K562 (cell line): ENCODE measurements around the gene ZFAND3. TPM values are rescaled to one million over a fixed set of nuclear protein-coding genes. Genes with fewer than 3 reads are reported as not detected.

ENCODE experiments used
- ADNP ChIP-seq: fragments of 200-800 bp; sonication (Bioruptor generic); IDR thresholded peaks from 2 replicates; pipeline ENCODE4 v1.6.1; 2016; ENCODE audit warnings: missing genetic modification characterization, missing compliant biosample characterization
- COPS2 ChIP-seq: fragments of 450-650 bp; conservative IDR thresholded peaks from 2 replicates; pipeline ENCODE4 v1.6.1; 2016; ENCODE audit warnings: mild to moderate bottlenecking, moderate library complexity
- GTF2A2 ChIP-seq: IDR thresholded peaks from 2 replicates; pipeline ENCODE4 v1.6.1; 2016; ENCODE audit warnings: mild to moderate bottlenecking, missing genetic modification characterization, missing compliant biosample characterization
- JUNB ChIP-seq: fragments of 450-650 bp; formaldehyde crosslinking; conservative IDR thresholded peaks from 2 replicates; pipeline ENCODE4 v1.4.0; 2020; ENCODE audit warnings: mild to moderate bottlenecking
- KDM5B ChIP-seq: fragments of 200-600 bp; sonication (generic); IDR thresholded peaks from 2 replicates; pipeline ENCODE4 v1.6.1; 2012; ENCODE audit warnings: low read depth, mild to moderate bottlenecking, moderate library complexity, low read length, control low read depth, inconsistent platforms; ENCODE audit not compliant: insufficient replicate concordance
- KLF6 ChIP-seq: fragments of 250-450 bp; sonication (Bioruptor Pico); IDR thresholded peaks from 2 replicates; pipeline ENCODE4 v1.4.0; 2020; ENCODE audit warnings: mild to moderate bottlenecking, moderate library complexity, borderline replicate concordance
- MEF2D ChIP-seq: conservative IDR thresholded peaks from 2 replicates; pipeline ENCODE4 v1.6.1; 2016; ENCODE audit warnings: low read depth, missing genetic modification characterization, missing compliant biosample characterization
- PPARD ChIP-seq: fragments of 250-450 bp; sonication (Bioruptor Pico); IDR thresholded peaks from 2 replicates; pipeline ENCODE4 v1.8.0; 2022; ENCODE audit warnings: inconsistent platforms, mild to moderate bottlenecking, moderate library complexity
- SREBF2 ChIP-seq: sonication (generic); formaldehyde crosslinking; IDR thresholded peaks from 2 replicates; pipeline ENCODE4 v1.4.0; 2020; ENCODE audit warnings: mild to moderate bottlenecking, missing genetic modification reagents
- TGIF2 ChIP-seq: sonication (generic); formaldehyde crosslinking; IDR thresholded peaks from 2 replicates; pipeline ENCODE4 v1.8.1; 2022; ENCODE audit warnings: mild to moderate bottlenecking, missing genetic modification reagents, moderate library complexity
- U2AF1 ChIP-seq: fragments of 200-400 bp; formaldehyde crosslinking; optimal IDR thresholded peaks from 2 replicates; pipeline ENCODE3; 2017; ENCODE audit warnings: mild to moderate bottlenecking, low read depth, low read length, moderate library complexity
- ZNF217 ChIP-seq: sonication (generic); formaldehyde crosslinking; IDR thresholded peaks from 2 replicates; pipeline ENCODE4 v1.8.0; 2022; ENCODE audit warnings: mild to moderate bottlenecking, missing genetic modification reagents
- ZNF408 ChIP-seq: fragments of 250-450 bp; sonication (Bioruptor Pico); IDR thresholded peaks from 2 replicates; pipeline ENCODE4 v1.4.0; 2020; ENCODE audit warnings: low read depth, mild to moderate bottlenecking, moderate library complexity
- ZNF583 ChIP-seq: fragments of 250-450 bp; sonication (Bioruptor Pico); IDR thresholded peaks from 2 replicates; pipeline ENCODE4 v1.4.0; 2020
- polyA plus RNA-seq, 8 experiments: library from polyadenylated mRNA; depleted of rRNA in 4 of 8; stranded (reverse) in 5 of 8; unstranded in 3 of 8; fragments of >200 nt; fragmentation: Nextera tagmentation in 2 of 8; fragmentation: Illumina TruSeq in 1 of 8; extraction: Ambion mirVana in 2 of 8; extraction: Trizol in 1 of 8; gene quantifications; 2 replicates each; pipeline versions ENCODE4 v1.2.1 to v1.2.3, GENCODE V29; 2011 to 2014; ENCODE audit warnings: inconsistent platforms in 1 of 8, missing spikeins in 1 of 8
- total RNA-seq, 7 experiments: library from RNA; depleted of rRNA in 6 of 7; stranded (reverse); fragments of >200 nt in 6 of 7; fragmentation: Illumina TruSeq in 2 of 7; extraction: Trizol in 2 of 7; gene quantifications; 2 replicates each; pipeline versions ENCODE4 v1.2.1 to v1.2.3, GENCODE V29; 2011 to 2021; ENCODE audit warnings: low replicate concordance in 1 of 7
- TF ChIP-seq, protein P1 (sequence below): sonication (generic); formaldehyde crosslinking; IDR thresholded peaks from 2 replicates; pipeline ENCODE4 v1.8.1; 2022; ENCODE audit warnings: missing genetic modification reagents
- TF ChIP-seq, protein P2 (sequence below): sonication (generic); formaldehyde crosslinking; IDR thresholded peaks from 2 replicates; pipeline ENCODE4 v1.8.1; 2023; ENCODE audit warnings: mild to moderate bottlenecking, missing genetic modification reagents
- TF ChIP-seq, protein P3 (sequence below): sonication (generic); formaldehyde crosslinking; IDR thresholded peaks from 2 replicates; pipeline ENCODE4 v1.8.1; 2023; ENCODE audit warnings: mild to moderate bottlenecking, missing genetic modification reagents
- TF ChIP-seq, protein P4 (sequence below): fragments of 450-650 bp; IDR thresholded peaks from one replicate; pipeline ENCODE4 v1.6.1; 2018; ENCODE audit warnings: mild to moderate bottlenecking, moderate library complexity; ENCODE audit not compliant: partially characterized antibody
- TF ChIP-seq, protein P5 (sequence below): sonication (generic); formaldehyde crosslinking; IDR thresholded peaks from 2 replicates; pipeline ENCODE4 v1.8.0; 2022; ENCODE audit warnings: mild to moderate bottlenecking, low read depth, missing genetic modification reagents

The ZFAND3 gene
- total and polyA plus RNA-seq, 9 of the 15 experiments (the other 6 are each of a cell fraction or from before 2014, with no cell fraction given), result 0.81 to 26.6 (median 11.8) TPM

DNA sequence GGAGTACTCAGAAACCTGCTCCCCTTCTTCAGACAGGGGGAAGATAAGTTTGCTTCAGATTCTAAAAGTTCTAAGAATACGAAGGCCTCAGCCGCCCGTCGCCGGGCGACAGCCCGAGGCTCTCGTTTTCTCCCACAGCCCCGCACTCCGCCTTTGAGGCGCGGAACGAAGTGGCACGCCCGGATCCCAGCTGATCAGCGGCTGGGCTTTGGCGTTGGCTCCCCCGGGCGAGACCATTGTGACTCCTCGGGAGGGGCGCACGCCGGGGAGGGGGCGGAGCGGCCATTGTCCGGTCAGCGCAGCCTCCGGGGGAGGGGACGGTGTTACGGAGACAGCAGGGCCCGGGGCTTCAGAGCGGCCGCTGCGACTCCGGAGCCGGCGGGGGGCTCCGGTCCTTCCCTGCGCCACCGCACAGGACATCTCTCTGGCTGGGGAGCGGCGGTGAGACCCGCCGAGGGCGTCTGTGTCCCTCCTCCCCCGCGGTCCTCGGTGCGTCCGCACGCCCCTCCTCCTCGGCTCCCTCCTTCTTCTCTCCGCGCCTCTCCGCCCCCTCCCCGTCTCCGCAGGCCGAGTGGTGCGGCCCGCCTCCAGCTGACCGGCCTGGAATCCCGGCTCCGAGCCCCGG is at the start of gene ZFAND3 (continued):
- TF ChIP-seq, protein P1, sequence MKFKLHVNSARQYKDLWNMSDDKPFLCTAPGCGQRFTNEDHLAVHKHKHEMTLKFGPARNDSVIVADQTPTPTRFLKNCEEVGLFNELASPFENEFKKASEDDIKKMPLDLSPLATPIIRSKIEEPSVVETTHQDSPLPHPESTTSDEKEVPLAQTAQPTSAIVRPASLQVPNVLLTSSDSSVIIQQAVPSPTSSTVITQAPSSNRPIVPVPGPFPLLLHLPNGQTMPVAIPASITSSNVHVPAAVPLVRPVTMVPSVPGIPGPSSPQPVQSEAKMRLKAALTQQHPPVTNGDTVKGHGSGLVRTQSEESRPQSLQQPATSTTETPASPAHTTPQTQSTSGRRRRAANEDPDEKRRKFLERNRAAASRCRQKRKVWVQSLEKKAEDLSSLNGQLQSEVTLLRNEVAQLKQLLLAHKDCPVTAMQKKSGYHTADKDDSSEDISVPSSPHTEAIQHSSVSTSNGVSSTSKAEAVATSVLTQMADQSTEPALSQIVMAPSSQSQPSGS, result no peak
- TF ChIP-seq, protein P2, sequence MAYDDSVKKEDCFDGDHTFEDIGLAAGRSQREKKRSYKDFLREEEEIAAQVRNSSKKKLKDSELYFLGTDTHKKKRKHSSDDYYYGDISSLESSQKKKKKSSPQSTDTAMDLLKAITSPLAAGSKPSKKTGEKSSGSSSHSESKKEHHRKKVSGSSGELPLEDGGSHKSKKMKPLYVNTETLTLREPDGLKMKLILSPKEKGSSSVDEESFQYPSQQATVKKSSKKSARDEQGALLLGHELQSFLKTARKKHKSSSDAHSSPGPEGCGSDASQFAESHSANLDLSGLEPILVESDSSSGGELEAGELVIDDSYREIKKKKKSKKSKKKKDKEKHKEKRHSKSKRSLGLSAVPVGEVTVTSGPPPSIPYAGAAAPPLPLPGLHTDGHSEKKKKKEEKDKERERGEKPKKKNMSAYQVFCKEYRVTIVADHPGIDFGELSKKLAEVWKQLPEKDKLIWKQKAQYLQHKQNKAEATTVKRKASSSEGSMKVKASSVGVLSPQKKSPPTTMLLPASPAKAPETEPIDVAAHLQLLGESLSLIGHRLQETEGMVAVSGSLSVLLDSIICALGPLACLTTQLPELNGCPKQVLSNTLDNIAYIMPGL (CRISPR knock-in tag), result 0 out of 2 replicates have a peak, but pooled peaks have one; percentile 64
- TF ChIP-seq PPARD (CRISPR knock-in tag), result no peak
- no peak for TF ChIP-seq SREBF2 (CRISPR knock-in tag)
- TF ChIP-seq TGIF2 (CRISPR knock-in tag), result no peak
- TF ChIP-seq ZNF408, result no peak
- TF ChIP-seq GTF2A2 (tag), result no peak
- TF ChIP-seq ZNF583 (CRISPR knock-in tag), result no peak
- TF ChIP-seq, protein P3, sequence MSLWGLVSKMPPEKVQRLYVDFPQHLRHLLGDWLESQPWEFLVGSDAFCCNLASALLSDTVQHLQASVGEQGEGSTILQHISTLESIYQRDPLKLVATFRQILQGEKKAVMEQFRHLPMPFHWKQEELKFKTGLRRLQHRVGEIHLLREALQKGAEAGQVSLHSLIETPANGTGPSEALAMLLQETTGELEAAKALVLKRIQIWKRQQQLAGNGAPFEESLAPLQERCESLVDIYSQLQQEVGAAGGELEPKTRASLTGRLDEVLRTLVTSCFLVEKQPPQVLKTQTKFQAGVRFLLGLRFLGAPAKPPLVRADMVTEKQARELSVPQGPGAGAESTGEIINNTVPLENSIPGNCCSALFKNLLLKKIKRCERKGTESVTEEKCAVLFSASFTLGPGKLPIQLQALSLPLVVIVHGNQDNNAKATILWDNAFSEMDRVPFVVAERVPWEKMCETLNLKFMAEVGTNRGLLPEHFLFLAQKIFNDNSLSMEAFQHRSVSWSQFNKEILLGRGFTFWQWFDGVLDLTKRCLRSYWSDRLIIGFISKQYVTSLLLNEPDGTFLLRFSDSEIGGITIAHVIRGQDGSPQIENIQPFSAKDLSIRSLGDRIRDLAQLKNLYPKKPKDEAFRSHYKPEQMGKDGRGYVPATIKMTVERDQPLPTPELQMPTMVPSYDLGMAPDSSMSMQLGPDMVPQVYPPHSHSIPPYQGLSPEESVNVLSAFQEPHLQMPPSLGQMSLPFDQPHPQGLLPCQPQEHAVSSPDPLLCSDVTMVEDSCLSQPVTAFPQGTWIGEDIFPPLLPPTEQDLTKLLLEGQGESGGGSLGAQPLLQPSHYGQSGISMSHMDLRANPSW, result peak; percentile 91; the same call in 1 of the 2 replicates
- no peak for TF ChIP-seq ADNP (tag)
- no peak for TF ChIP-seq KDM5B
- TF ChIP-seq, protein P4, sequence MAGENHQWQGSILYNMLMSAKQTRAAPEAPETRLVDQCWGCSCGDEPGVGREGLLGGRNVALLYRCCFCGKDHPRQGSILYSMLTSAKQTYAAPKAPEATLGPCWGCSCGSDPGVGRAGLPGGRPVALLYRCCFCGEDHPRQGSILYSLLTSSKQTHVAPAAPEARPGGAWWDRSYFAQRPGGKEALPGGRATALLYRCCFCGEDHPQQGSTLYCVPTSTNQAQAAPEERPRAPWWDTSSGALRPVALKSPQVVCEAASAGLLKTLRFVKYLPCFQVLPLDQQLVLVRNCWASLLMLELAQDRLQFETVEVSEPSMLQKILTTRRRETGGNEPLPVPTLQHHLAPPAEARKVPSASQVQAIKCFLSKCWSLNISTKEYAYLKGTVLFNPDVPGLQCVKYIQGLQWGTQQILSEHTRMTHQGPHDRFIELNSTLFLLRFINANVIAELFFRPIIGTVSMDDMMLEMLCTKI, result no peak
- TF ChIP-seq COPS2, result no peak
- peak; percentile 72 for TF ChIP-seq U2AF1
- no peak for TF ChIP-seq JUNB (CRISPR knock-in tag)
- TF ChIP-seq MEF2D (tag), result no peak
- TF ChIP-seq, protein P5, sequence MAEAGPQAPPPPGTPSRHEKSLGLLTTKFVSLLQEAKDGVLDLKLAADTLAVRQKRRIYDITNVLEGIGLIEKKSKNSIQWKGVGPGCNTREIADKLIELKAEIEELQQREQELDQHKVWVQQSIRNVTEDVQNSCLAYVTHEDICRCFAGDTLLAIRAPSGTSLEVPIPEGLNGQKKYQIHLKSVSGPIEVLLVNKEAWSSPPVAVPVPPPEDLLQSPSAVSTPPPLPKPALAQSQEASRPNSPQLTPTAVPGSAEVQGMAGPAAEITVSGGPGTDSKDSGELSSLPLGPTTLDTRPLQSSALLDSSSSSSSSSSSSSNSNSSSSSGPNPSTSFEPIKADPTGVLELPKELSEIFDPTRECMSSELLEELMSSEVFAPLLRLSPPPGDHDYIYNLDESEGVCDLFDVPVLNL, result no peak
- TF ChIP-seq KLF6 (CRISPR knock-in tag), result no peak
- TF ChIP-seq ZNF217 (CRISPR knock-in tag), result no peak
